Measurements from ENCODE around the gene MRPL10. TPM values are rescaled to one million over a fixed set of nuclear protein-coding genes. Genes with fewer than 3 reads are reported as not detected.

Gene MRPL10
- total and polyA plus RNA-seq, 2 donors (not counting 3 experiments of a cell fraction or from before 2014, with no cell fraction given): 43.4 to 84.0 TPM

DNA sequence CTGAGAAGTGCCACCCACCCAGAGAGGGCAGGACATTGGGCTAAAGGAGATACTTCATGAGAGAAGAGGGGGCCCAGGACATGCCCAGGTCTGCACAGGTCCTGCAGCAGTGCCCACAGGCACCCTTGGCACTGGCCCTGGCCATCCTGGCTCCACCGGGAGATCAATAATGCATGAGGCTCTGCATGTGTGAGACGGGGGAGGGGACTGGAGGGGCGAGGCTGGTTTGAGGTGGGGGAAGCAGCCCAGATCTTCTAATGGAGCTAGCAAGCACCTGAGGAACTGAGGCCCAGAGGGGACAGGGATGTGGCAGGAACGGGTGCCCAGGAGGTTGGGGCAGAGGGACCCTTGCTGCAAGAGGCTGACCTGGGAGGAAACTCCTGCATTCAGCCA, 10.3 kb downstream of the MRPL10 start:
- BruUV-seq (replicated peaks): TSS peak; percentile 51
- no peaks in the 10 kb centered on the region for H3K27me3 ChIP-seq (ENCODE audit: control insufficient read depth in 2 of 2, insufficient read depth in 2 of 2, low read length in 2 of 2)
- peak overlapping the region; percentile 40 to 72 (median 47) for H3K4me3 ChIP-seq (replicated peaks in 1 of 3; ENCODE audit: insufficient read depth in 1 of 3, low read depth in 1 of 3, low read length in 3 of 3)
- peaks cover 17% of the 10 kb centered on the region for H3K4me1 ChIP-seq (ENCODE audit: control insufficient read depth, extremely low read depth, insufficient read depth, low read length)
- dilution Hi-C loops (cut with MboI; ENCODE audit: extremely low pct_ligation_motif_present, low sequenced_read_pairs) (no loop called here), intact Hi-C loops (cut with micrococcal nuclease) (loop anchor here (1.0 kb wide), 2 partner anchors 10 to 45 kb away; partner anchors contain the start of genes LRRC46 and MRPL10)
- H3K9ac ChIP-seq (replicated peaks; ENCODE audit: extremely low read depth, insufficient read depth, low read length): peak overlapping the region; percentile 48
- ChIA-PET POLR2A (interaction anchor here (0.6 to 1.6 kb wide), 2 partner anchors 10 to 754 kb away, joined by 5 to 8 read pairs; partner anchors contain the start of genes LRRC46 and MRPL10), CTCF (interaction anchor here (0.6 to 2.1 kb wide), 5 partner anchors 10 to 69 kb away, joined by 3 to 22 read pairs (median 4); partner anchors contain the start of genes LRRC46, MRPL10 and SP6)
- no peaks in the 10 kb centered on the region for H4K20me1 ChIP-seq (replicated peaks; ENCODE audit: control insufficient read depth, extremely low read depth, insufficient read depth, low read length)
- H3K79me2 ChIP-seq (ENCODE audit: control insufficient read depth, insufficient read depth, low read length): peaks cover 9% of the 10 kb centered on the region
- H3K36me3 ChIP-seq (ENCODE audit: control insufficient read depth in 2 of 2, extremely low read depth in 1 of 2, insufficient read depth in 2 of 2, low read length in 2 of 2): peaks cover 3 to 29% of the 10 kb centered on the region in 2 experiments
- TF ChIP-seq POLR2AphosphoS5 (IDR thresholded peaks at IDR 0.05; ENCODE audit: insufficient read depth, low read depth, low read length) (no peak), MYC (IDR thresholded peaks at IDR 0.05; ENCODE audit: low read depth, low read length) (no peak), POLR2A (IDR thresholded peaks at IDR 0.05; ENCODE audit: low read depth, low read length) (no peak), FOS (IDR thresholded peaks at IDR 0.05; ENCODE audit: borderline replicate concordance, insufficient read depth, low read length) (no peak), EZH2 (IDR thresholded peaks at IDR 0.05; ENCODE audit: borderline replicate concordance, low read depth, low read length, severe bottlenecking) (no peak), JUN (IDR thresholded peaks at IDR 0.05; ENCODE audit: borderline replicate concordance, insufficient read depth, insufficient read length, low read depth) (no peak), GATA2 (IDR thresholded peaks at IDR 0.05; ENCODE audit: insufficient read depth, insufficient read length, low read depth, low read length) (no peak)
- TF ChIP-seq, protein P1, sequence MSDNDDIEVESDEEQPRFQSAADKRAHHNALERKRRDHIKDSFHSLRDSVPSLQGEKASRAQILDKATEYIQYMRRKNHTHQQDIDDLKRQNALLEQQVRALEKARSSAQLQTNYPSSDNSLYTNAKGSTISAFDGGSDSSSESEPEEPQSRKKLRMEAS (IDR thresholded peaks at IDR 0.05; ENCODE audit: insufficient read depth, insufficient read length): no peak
- TF ChIP-seq, protein P2, sequence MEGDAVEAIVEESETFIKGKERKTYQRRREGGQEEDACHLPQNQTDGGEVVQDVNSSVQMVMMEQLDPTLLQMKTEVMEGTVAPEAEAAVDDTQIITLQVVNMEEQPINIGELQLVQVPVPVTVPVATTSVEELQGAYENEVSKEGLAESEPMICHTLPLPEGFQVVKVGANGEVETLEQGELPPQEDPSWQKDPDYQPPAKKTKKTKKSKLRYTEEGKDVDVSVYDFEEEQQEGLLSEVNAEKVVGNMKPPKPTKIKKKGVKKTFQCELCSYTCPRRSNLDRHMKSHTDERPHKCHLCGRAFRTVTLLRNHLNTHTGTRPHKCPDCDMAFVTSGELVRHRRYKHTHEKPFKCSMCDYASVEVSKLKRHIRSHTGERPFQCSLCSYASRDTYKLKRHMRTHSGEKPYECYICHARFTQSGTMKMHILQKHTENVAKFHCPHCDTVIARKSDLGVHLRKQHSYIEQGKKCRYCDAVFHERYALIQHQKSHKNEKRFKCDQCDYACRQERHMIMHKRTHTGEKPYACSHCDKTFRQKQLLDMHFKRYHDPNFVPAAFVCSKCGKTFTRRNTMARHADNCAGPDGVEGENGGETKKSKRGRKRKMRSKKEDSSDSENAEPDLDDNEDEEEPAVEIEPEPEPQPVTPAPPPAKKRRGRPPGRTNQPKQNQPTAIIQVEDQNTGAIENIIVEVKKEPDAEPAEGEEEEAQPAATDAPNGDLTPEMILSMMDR (IDR thresholded peaks at IDR 0.05; ENCODE audit: extremely low read depth in 1 of 2, insufficient read depth in 1 of 2, low read depth in 1 of 2, low read length in 2 of 2): no peak
- no peaks in the 10 kb centered on the region for H3K9me3 ChIP-seq (replicated peaks; ENCODE audit: control insufficient read depth, insufficient read depth, low read length)
- H2AFZ ChIP-seq (ENCODE audit: low read depth, low read length): peak overlapping the region; percentile 5
- no peak for FAIRE-seq
- H3K4me2 ChIP-seq (ENCODE audit: insufficient read depth, low read length): peak overlapping the region; percentile 60
- H3K9me1 ChIP-seq (replicated peaks; ENCODE audit: control insufficient read depth, extremely low read depth, insufficient read depth, low read length): no peaks in the 10 kb centered on the region
- H3K27ac ChIP-seq (ENCODE audit: insufficient read depth, low read depth, low read length): peak overlapping the region; percentile 48
- no peak for DNase-seq (ENCODE audit: low read depth, low spot score)
